Activated T-cell treated with anti-CD3 and anti-CD28 coated beads for 48 hours (primary cell): ENCODE data around the gene PLAAT4.
"Not testable (repeated sequence)": the region's sequence is repeated elsewhere in the genome, so short reads cannot be mapped to it uniquely, and the experiment has no call there.

ENCODE experiments used
- DNase-seq: peaks from one replicate; pipeline ENCODE4 v3.0.0-alpha.2; 2020; ENCODE audit warnings: low read depth

PLAAT4 gene

DNA sequence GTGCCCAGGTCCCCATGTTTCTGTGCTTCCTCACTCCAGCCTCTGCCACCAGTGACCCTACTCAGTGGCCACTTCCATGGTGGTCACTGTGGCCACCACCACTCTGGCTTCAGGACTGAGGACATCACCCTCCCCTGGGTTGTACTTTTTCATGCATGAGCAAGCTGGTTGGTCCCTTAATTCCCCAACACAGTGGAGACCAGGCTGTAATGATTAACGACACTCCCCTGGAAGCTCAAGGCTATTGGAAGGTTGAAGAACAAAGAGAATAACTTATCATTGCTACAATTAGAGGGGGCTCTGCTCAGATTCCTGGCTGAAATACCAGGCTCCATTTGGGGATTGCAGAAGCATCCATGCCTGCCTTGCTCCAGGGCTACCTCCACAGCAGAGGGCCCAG lies 10.5 kb downstream of the PLAAT4 start:
- DNase-seq = no peak

DNA sequence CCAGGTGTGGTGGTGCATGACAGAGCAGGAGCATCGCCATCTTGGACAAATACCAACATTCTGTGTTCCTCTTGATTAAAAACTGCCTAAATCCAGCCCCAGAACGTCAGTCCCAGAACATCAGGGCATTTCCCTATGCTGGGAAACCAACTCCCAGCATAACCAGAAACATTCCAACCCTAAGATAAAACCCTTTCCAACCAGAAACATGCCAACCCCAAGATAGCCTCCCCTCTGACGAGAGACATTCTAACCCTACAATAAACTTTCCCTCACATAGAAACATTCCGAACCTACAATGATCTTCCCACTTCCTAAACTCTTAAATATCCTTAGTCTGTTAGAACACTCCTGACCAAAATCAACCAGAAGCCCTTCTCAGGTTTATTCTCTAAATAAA lies 11.6 kb downstream of the PLAAT4 start:
- no peak for DNase-seq

DNA sequence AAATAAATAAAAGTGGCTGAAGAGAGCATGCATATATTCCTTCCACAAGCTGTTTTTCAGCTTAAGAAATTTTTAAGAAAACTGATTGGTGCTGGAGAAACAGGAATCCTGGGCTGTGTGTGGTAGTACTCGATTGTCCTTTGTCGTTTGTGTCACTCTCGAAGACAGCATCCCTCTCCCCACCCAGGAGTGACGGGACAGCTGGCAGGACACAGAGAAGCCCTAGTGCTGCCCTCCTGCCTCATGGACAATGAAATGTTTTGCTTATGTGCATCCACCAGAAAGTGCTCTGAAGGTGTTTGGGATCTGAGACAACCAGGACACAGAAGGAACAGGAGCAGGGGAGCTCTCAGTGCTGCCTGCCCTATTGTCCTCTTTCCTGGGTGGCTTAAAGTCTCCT lies 12.8 kb downstream of the PLAAT4 start:
- no peak for DNase-seq

DNA sequence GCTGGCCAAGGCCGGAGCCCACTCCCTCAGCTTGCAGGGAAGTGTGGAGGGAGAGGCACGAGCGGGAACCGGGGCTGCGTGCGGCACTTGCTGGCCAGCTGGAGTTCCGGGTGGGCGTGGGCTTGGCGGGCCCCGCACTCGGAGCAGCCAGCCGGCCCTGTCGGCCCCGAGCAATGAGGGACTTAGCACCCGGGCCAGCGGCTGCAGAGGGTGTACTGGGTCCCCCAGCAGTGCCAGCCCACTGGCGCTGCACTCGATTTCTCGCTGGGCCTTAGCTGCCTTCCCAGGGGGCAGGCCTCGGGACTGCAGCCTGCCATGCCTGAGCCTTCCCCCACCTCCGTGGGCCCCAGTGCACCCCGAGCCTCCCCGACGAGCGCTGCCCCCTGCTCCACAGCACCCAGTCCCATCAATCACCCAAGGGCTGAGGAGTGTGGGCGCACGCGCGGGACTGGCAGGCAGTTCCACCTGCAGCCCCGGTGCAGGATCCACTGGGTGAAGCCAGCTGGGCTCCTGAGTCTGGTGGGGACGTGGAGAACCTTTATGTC lies 13.6 kb downstream of the PLAAT4 start:
- DNase-seq = not testable (repeated sequence)

DNA sequence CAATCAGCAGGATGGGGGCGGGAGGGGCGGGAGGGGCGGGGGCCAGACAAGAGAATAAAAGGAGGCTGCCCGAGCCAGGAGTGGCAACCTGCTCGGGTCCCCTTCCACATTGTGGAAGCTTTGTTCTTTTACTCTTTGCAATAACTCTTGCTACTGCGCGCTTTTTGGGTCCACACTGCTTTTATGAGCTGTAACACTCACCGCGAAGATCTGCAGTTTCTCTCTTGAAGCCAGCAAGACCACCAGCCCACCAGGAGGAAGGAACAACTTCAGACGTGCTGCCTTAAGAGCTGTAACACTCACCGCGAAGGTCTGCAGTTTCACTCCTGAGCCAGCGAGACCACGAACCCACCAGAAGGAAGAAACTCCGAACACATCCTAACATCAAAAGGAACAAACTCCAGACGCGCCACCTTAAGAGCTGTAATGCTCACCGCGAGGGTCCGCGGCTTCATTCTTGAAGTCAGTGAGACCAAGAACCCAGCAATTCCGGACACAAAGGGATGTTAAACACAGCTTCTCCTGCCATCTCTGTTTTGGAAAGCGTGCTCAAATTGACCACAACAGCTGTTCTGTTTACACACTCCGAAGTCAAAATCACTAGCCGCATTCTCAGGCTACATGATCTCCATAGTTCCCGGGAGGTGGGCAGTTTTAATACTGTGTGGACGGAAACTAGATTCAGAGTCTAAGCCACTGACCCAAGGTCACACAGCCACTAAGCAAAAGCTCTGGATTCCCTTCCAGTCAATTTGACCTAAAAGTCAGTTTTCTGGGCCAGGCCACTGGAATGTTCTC lies 14.7 kb downstream of the PLAAT4 start:
- no peak for DNase-seq

DNA sequence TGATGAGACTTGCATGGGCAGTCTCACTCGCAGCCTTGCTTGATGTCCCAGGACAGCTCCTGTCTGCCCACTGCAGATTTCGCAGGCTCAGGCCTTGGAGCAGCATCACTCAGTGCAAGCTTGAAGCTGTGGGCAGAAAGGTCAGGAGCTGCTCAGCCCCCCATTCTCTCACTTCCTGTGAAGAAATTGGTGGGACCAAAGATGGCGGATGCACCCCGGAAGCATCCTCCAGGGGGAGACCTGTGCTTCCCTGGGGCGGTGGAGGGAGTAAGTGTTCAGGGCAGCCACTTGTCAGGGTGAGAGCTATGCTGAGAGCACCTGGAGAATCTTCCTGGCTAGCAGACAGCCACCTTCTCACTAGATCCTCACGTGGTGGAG lies 15.3 kb downstream of the PLAAT4 start:
- DNase-seq = no peak

DNA sequence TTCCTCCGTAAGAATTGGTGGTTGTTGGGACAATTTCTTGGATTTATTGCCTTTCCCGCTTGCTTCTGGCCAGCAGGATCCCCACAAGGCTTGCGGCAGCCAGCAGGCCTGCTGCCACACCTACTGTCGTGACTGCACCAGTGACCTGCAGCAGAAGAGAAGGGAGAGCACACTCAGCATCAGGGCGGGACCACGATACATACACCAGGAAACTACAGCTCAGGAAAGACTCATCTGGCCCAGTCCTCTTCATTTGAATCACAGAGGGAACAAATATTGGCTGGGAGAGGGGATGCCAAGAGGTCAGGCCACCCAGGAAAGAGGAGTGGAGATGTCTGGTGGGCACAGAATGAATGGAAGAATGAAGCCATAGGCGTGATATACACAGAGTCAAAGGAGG lies 16.3 kb downstream of the PLAAT4 start:
- no peak for DNase-seq

DNA sequence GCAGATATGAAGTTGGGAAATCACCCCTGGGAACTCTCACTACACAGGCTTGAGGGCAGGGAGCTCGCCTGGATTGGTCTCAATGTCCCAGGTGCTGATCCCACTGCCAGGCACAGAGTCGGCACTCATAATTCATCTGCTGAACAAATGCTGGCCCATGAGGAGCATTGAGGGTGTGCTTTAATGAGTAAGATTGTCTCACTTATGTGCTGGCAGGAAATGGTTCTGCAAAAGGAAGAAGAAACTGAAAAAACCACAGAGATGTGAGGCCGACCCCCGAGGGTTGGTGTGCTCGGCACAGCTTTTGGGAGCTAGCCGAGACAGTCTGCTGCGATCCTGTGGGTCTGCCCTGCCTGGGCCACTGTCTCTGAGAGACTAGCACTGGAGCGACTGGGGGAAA lies 17.2 kb downstream of the PLAAT4 start:
- no peak for DNase-seq

DNA sequence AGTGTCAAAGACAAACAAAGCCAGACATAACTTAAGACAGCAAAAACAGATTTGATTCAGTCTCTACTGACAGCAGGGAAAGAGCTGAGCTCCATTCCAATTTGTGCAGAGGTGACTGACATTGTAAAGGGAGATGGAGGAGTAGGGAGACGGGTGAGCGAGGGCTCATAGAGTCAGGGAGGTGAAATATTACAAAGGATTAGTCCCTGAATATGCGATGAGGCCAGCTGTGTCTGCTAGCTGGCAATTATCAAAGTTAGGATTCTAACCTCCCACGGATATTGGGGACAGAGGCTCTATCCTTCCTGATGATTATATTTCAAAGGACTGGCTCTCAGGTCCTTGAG lies 18.2 kb downstream of the PLAAT4 start:
- no peak for DNase-seq

DNA sequence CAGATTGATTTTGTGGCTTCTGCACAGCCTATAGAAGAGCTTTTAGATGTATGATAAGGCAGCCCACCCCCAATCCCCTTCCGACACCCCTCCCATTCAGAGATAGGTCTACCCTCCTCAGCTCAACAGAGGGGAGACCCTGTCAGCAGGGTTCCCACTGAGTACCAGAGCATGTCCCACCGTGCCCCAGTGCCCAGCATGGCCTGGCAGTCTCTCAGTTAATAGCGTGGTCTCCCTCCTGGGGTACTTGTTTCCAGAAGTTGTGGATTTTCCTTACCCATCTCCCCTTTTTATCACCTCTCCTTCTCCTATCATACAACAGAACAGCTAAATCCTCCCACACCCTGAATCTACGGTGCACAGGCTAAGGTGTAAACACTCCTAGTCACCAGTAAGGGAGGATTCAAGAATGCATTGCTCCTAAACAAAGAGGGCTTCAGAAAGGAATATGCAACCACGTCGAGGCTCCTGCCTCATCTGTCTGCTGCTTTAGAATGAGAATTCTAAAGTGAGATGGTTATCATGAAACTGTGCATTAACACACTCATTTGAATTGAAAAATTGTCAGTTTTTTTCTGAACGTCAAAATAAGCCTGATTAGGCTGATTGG lies 19.9 kb downstream of the PLAAT4 start:
- no peak for DNase-seq

DNA sequence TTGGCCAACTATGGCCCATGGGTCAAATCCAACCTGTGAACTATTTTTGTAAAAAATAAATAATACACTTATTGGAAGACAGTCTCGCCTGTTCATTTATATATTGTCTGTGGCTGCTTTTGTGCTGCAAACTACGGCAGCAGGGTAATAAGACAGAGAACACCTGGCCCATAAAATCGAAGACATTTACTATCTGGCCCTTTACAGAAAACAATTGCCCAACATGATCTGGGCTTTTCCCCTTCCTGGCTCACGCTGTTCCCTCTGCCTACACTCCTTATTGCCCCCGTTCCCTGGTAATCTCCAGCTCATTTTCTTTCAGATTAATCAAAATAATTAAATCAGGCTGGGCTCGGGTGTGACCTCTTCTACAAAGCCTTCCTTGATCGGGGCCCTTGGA lies 21.0 kb downstream of the PLAAT4 start:
- no peak for DNase-seq

DNA sequence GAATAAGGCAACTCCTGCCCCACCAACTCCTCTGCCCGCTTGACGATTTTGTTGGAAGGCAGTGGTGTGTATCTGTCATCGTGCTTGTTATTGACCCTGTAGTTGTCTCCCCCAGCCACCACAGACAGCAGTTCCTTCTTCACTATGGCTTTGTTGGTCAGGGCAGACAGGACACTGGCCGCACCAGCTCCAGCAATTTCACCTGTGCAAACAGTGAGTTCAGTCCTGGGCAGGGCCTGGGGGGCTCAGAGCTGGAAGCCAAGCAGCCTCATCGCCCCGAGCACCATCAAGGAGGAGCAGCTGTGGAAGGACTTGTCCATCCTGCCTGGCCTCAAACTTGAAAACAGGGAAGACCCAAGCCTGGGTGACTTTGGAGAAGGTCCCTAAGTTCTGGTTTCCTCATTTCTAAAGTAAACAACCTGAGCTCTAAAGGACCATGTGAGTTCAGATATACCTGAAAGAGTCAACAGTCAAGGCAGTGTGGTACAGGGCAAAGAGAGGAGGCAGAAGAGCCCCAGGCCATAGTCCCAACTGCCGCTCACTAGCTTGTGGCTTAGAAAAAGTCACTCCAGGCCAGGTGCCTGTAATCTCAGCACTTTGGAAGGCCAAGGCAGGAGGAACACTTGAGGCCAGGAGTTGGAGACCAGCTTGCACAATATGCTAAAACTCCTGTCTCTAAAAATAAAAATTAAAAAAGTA lies 22.0 kb downstream of the PLAAT4 start:
- no peak for DNase-seq

DNA sequence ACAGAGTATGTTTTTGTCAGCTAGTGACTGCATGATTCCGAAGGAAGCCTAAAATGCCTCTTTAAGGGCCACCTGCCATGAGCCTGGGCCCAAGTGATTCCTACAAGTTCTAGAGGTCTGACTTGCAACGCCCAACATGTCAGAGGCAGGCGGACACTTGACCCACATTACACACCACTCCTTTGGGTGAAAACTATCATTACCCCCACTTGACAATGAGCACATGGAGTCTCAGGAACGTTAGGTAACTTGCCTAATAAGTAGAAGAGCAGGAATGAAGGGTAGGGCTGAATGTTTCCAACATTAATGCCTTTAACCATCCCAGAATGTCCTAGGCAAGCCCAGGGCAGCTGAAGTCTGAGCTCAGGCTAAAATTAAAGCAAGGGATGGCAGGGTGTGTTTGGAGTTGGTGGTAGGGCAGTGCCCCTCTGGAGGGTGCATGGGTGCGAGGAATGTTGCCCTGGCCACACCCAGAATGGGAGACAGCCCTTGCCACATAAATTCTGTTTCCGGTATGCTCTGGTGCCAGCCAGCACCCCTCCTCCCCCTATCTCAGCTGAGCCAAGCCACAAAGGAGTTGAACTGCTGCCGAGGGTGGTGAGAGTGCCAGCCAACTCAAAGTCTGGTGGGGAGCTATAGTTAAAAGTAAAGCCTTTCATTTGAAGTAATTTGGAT lies 24.0 kb downstream of the PLAAT4 start:
- no peak for DNase-seq

DNA sequence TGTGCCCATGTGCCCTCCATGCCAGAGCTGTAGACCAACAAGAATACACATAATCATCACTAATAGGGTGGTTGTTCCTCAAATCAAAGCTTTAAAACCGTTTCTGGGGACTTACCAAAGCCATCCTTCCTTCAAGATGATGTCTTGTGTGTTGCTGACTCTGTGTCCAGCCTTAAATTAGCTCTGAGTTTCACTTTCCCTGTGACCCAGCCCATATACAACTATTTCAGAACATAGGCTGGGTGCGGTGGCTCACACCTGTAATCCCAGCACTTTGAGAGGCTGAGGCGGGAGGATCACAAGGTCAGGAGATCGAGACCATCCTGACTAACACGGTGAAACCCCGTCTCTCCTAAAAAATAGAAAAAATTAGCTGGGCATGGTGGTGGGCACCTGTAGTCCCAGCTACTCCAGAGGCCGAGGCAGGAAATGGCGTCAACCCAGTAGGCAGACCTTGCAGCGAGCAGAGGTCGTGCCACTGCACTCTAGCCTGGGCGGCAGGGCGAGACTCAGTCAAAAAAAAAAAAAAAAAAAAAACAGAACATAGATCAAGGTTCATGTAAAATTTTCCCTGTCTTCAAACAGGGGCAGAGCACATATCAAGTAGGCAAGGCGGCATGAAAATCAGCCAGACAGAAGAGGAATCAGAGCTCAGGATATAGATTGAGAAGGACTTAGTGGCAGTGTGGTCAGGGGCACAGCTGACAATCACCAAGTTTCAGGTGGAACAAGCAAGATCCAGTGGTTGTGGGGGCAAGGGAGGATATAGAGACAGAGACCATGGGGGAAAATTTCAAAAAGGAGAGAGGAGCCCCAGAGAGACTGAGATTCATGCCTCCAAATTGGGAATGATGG lies 26.8 kb downstream of the PLAAT4 start, which contains the start of gene PLAAT2:
Gene PLAAT2 (minus strand): TSS at position 179 of the 855 bp plus-strand sequence. CDS start 55 bp downstream, at position 124.
- DNase-seq = no peak

DNA sequence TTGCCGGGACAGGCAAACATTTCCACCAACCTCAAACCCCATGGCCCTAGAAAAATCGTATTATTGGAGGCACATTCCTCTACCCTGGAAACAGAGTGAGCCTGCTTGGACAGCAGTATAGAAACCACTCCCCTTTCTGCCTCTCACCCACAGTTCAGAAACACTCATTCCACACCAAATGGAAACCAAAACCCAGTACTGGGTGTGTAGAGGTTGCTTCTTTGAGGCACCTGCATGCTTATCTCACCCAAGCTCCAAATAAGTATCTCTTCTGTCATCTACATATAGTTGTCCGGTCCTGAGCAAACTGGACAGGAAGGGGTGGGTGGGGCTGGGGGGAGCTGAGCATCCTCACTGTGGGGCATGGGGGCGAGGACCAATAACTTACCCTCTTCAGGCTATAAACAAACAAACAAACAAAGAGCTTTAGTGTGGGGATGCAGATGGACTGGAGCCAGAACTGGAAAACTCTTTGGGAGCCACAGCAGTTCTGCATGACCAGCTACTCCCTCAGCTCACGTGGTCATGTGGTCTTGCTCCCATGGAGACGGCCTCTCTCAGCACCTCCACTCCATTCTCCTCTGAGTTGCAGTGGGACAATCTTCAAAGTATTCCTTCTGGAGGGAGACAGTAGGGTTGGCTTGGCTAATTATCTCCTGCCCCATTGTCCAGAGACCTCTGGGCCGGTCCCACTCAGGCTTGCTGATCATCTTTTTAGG lies 27.6 kb downstream of the PLAAT4 start:
- DNase-seq = no peak

DNA sequence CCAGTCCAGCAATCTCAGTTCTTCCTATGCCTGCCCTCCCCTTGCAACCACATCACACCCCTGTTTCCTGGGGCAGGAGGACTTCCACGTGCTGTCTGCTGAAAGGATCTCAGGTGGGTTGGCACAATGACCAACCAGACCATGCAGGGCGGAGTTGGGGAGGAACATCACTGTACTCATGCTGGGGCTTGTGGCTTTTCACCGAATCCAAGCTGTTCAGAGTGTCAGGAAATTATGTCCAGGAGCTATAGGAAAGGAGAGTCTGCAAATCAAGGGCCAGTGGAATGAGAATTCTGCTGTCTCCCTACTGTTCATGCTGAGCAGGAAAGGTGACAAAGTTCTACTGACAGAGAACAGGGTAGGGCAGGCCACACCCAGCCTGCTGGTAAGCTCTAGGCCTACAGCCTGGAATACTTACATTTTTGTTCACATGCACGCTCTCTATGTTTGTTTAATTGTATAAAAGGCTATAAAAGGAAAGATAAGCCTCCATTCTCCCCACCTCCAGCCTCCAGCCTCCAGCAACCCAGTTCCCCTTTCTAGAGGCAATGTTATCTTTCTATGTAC lies 28.3 kb downstream of the PLAAT4 start:
- no peak for DNase-seq

DNA sequence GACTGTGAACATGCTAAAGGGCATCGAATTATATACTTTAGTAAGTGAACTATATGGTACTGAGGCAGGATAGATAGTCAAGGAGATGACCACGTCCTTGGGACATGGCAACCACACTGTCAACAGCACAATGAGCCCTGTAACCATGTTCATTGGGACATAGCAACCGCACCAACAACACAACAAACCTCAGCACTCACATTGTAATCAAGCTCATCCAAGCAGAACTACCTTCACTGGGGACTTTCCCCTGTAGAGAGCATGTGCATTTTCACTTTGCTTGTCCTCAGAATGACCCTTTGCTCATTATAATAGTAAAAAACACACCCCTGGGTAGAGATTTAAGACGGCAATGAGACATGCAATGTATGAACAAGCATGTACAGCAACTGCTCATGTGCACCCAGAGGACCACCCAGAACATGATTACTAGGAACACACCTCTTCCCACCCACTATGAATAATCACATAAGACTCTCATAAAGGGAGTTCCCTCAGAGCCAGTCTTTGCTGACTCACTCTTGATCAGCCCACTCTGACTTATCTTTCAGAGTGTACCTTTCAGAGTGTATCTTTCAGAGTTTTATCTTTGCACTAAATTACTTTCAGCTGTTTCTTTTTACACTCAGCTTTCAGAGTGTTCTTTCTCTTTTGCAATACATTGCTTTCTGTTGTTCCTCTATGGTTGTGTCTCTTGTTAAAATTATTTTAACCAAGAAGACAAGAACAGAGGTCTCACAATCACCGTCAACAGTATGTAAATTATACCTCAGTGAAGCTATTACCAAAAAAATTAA lies 30.6 kb downstream of the PLAAT4 start:
- DNase-seq = no peak

DNA sequence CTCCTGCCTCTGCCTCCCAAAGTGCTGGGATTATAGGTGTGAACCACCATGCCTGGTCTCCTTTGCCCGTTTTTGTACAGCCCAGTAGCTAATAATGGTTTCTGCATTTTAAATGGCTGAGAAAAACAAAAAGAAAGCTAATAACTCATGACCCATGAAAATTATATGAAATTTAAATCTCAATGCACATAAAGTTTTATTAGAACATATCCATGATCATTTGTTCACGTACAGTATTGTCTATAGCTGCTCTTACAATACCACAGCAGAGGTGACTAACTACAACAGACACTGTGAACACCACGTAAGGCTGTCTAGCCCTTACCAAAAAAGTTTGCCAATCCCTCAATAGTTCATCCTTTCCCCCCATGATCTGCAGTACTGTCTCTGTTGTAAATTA lies 33.0 kb downstream of the PLAAT4 start:
- DNase-seq = no peak

DNA sequence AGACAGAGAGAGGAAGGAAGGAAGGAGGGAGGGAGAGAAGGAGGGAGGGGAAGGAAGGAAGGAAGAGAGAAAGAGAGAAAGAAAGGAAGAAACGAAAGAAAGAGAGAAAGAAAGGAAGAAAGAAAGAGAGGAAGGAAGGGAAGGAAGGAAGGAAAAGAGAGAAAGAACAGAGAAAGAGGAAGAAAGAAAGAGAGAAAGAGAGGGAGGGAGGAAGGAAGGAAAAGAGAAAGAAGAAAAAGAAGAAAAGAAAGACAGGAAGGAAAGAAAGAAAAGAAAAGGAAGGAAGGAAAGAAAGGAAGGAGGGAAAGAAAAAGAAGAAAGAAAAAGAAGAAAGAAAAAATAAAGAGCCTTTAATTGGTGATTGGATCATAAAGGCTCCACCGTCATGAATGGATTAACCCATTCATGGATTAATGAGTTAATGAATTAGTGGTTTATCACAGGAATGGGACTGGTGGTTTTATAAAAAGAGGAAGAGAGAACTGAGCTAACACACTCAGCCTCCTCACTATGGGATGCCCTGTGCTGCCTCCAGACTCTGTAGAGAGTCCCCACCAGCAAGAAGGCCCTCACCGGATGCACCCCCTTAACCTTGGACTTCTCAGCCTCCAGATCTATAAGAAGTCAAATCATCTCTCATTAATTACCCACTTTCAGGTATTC lies 35.5 kb downstream of the PLAAT4 start:
- no peak for DNase-seq
